Left ventricle myocardium inferior (tissue), 1 donor: ENCODE data around the gene PCNX1. TPM values are rescaled to one million over a fixed set of nuclear protein-coding genes. Genes with fewer than 3 reads are reported as not detected.

Experiments used
- DNase-seq: peaks from one replicate; pipeline ENCODE4 v3.0.0-alpha.2; 2020
- H3K27ac ChIP-seq: fragments of 200-600 bp; replicated peaks from 2 replicates; pipeline ENCODE4 v1.8.0; 2021
- H3K27me3 ChIP-seq: fragments of 200-600 bp; 2 replicates; pipeline ENCODE4 v1.8.0; 2021; ENCODE audit warnings: low read depth
- H3K36me3 ChIP-seq: fragments of 200-600 bp; 2 replicates; pipeline ENCODE4 v1.8.0; 2021
- H3K4me1 ChIP-seq: fragments of 200-600 bp; 2 replicates; pipeline ENCODE4 v1.8.0; 2021
- H3K4me3 ChIP-seq: fragments of 200-600 bp; 2 replicates; pipeline ENCODE4 v1.8.0; 2021; ENCODE audit warnings: mild to moderate bottlenecking, moderate library complexity
- H3K9me3 ChIP-seq: fragments of 200-600 bp; replicated peaks from 2 replicates; pipeline ENCODE4 v1.8.0; 2021
- CTCF ChIP-seq: fragments of 200-600 bp; IDR thresholded peaks from 2 replicates; pipeline ENCODE4 v1.8.0; 2021; ENCODE audit warnings: antibody characterized with exemption, mild to moderate bottlenecking, borderline replicate concordance
- intact Hi-C: fragments of 100-400 bp; cut with micrococcal nuclease; formaldehyde crosslinking; loops from one replicate; pipeline ENCODE4 v1.11.0; 2022
- total RNA-seq: library from RNA; stranded (reverse); fragmentation: NEBNext Ultra II Directional; extraction: Animal tissue kit (Norgen Biotek cat#: 25700); gene quantifications from one replicate; pipeline ENCODE4 v1.2.1, GENCODE V29; 2021
- donor health status: DM: no; HTN: yes; CAD: no; lungs with severe emphysema.

The PCNX1 gene
- total RNA-seq, 1 donor from 2014 or later, result 35.2 TPM

- H3K27me3 ChIP-seq, result no peaks in the 10 kb centered on the region
- no peak overlapping the region for H3K27ac ChIP-seq
- H3K36me3 ChIP-seq, result peaks cover 21% of the 10 kb centered on the region
- no peak overlapping the region for H3K4me3 ChIP-seq
- intact Hi-C loops, result loop anchor here (5.0 to 10.0 kb wide), 2 partner anchors 47 to 154 kb away; no protein-coding TSS in a partner anchor
- no peak for DNase-seq
- peaks cover 14% of the 10 kb centered on the region for H3K4me1 ChIP-seq
- no peaks in the 10 kb centered on the region for H3K9me3 ChIP-seq
- no peak for TF ChIP-seq CTCF
Observed at GRCh38 chr14:70971560-70971959, 64.3 kb downstream of the PCNX1 start.

DNA sequence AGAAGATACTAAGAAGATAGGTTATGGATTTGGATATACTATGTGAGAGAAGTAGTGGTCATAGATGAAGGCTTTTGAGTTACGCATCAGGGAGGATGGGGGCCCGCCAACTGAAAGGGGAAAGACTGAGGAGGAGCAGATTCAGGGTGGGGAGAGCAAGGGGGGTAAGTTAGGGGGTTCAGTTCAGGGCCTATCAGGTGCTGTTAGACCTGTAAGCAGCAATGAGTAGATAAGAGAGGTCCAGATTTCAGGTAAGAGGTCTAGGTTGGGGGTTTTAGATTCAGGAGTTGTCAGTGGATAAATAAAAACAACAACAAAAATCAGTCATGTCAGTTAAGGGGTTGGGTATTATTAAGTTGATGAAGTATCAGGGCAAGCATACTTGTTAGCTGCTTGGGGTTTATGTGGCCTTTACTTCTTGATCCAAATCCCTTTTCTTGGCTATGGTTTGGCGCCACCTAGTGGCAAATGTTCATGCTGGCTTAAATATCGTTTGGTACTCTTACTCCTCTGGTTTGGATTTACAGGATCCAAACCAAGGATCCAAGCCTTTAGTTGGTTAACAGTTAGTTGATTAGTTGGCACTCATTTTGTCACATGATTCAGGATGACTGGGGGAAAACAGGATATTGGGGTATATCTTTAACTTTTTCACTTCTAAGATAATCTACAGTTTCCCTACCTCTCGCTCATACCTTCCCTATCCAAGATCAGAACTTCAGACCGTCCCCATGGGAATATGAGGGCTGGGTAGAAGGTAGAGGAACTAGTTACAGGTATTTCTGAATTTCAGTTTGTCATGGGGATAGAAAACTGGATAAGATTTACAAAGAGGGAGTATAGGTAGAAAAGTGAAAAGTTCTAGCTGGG, 65.1 kb downstream of the PCNX1 start:
- H3K9me3 ChIP-seq, result no peaks in the 10 kb centered on the region
- no peak overlapping the region for H3K27ac ChIP-seq
- peaks cover 29% of the 10 kb centered on the region for H3K36me3 ChIP-seq
- H3K4me3 ChIP-seq, result no peak overlapping the region
- no peaks in the 10 kb centered on the region for H3K27me3 ChIP-seq
- TF ChIP-seq CTCF, result peak; percentile 95
- intact Hi-C loops, result loop anchor here (5.0 to 10.0 kb wide), 2 partner anchors 48 to 155 kb away; no protein-coding TSS in a partner anchor
- DNase-seq, result peak; percentile 74
- H3K4me1 ChIP-seq, result peaks cover 14% of the 10 kb centered on the region

- Histone ChIP-seq H3K36me3 (peaks cover 27% of the 10 kb centered on the region), H3K9me3 (no peaks in the 10 kb centered on the region), H3K4me3 (no peak overlapping the region), H3K4me1 (peaks cover 27% of the 10 kb centered on the region), H3K27me3 (no peaks in the 10 kb centered on the region), H3K27ac (no peak overlapping the region)
- TF ChIP-seq CTCF, result no peak
- no peak for DNase-seq
- intact Hi-C loops, result loop anchor here (10.0 kb wide), 1 partner anchor 52 kb away; no protein-coding TSS in a partner anchor
Observed at GRCh38 chr14:70976591-70976990, 69.3 kb downstream of the PCNX1 start.

GRCh38 chr14:70981000-70981952, 74.0 kb downstream of the PCNX1 start:
- no peak for DNase-seq
- TF ChIP-seq CTCF, result no peak
- H3K4me3 ChIP-seq, result no peak overlapping the region
- peaks cover 45% of the 10 kb centered on the region for H3K4me1 ChIP-seq
- no peaks in the 10 kb centered on the region for H3K27me3 ChIP-seq
- peaks cover 27% of the 10 kb centered on the region for H3K36me3 ChIP-seq
- intact Hi-C loops, result no loop called here
- H3K27ac ChIP-seq, result peak overlapping the region; percentile 2
- no peaks in the 10 kb centered on the region for H3K9me3 ChIP-seq

- no peak for TF ChIP-seq CTCF
- no peak for DNase-seq
- Histone ChIP-seq H3K27ac (no peak overlapping the region), H3K36me3 (peaks cover 19% of the 10 kb centered on the region), H3K4me1 (peaks cover 54% of the 10 kb centered on the region), H3K4me3 (no peak overlapping the region), H3K27me3 (no peaks in the 10 kb centered on the region), H3K9me3 (no peaks in the 10 kb centered on the region)
- intact Hi-C loops, result no loop called here
Observed at GRCh38 chr14:70982200-70982599, 74.9 kb downstream of the PCNX1 start.
